CD1c-positive myeloid dendritic cell (primary cell): ENCODE data around the gene KRT75.

ENCODE experiments used
- DNase-seq: peaks from one replicate; pipeline ENCODE4 v3.0.0-alpha.2; 2016; ENCODE audit errors: extremely low spot score

KRT75 gene

GRCh38 chr12:52439845-52440244, 5.7 kb upstream of the KRT75 start:
- no peak for DNase-seq

GRCh38 chr12:52439420-52439819, 5.2 kb upstream of the KRT75 start:
- no peak for DNase-seq

GRCh38 chr12:52438305-52439301, 4.4 kb upstream of the KRT75 start:
- no peak for DNase-seq

GRCh38 chr12:52437508-52437907, 3.3 kb upstream of the KRT75 start:
- DNase-seq: no peak

- DNase-seq: no peak
These were observed 2.8 kb upstream of the KRT75 start for GRCh38 chr12:52436828-52437474.

- no peak for DNase-seq
These were observed 2.0 kb upstream of the KRT75 start for GRCh38 chr12:52436000-52436827.

DNA sequence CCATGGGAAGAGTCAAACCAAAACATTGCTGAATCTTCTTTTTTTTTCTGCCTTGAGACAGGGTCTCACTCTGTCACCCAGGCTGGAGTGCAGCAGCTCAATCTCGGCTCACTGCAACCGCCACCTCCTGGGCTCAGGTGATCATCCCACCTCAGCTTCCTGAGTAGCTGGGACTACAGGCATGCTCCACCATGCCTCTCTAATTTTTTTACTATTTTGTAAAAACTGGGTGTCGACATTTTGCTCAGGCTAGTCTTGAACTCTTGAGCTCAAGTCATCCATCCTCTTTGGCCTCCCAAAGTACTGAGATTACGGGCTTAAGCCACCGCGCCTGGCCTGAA, 1.5 kb upstream of the KRT75 start:
- no peak for DNase-seq

DNA sequence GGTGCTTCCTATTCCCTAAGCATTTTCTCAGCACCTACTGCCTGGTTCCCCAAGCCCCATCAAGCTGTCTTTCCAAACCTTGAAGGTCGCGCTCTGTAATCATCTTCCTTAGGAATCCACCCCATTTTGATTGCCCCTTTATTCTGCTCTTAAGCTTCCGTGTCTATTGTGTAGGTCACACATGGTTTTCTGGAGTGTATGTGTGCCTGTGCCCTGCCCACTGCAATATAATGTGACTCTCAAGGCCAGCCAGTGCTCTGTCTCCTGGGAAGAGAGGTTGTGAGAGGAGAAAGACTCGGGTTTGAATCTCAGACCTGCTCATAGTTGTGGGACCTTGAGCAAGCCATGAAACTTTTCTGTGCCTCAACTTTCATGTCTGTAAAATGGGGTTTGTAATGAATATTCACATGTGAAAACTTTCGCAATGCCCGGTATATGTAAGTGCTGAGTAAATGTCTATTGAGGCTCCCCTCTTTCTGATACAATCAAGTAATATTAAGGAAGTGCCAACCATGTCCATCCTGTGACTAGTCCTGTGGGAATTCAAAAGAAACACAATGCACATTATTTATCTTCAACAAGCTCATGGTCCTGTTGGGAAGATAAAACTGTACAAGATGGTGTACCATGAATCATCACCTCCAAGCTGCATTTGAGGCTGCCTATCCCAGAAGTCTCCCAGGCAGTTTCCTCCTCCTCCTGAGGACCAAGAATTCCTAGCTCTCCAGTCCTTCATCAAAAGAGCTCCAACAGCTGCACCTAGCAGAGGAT, 774 bp upstream of the KRT75 start:
- DNase-seq: no peak

GRCh38 chr12:52433501-52434080, 580 bp downstream of the KRT75 start:
- no peak for DNase-seq

GRCh38 chr12:52432559-52433207, 1.5 kb downstream of the KRT75 start:
- DNase-seq: no peak

- no peak for DNase-seq
These were observed 6.0 kb downstream of the KRT75 start for GRCh38 chr12:52428121-52428520.

GRCh38 chr12:52427083-52427482, 7.1 kb downstream of the KRT75 start:
- DNase-seq: no peak

DNA sequence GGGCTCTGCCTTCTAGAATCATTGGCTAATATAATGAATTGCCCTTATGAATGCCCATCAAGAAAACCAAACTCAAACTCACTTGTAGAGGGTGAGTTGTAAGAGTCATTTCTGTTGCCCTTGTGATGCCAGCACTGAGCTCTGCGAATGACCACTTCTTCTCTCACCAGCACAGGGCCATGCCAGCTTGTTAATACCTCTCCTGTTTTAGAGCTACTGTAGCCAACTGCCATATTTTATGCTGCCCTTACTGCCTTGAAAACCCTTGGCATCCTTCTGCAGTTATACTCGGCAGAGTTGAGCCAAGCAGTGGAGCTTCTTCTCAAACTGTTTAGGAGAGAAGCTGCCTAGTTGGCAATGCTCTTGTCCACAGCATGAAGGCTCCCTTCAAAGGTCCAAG, 8.1 kb downstream of the KRT75 start:
- DNase-seq: no peak

DNA sequence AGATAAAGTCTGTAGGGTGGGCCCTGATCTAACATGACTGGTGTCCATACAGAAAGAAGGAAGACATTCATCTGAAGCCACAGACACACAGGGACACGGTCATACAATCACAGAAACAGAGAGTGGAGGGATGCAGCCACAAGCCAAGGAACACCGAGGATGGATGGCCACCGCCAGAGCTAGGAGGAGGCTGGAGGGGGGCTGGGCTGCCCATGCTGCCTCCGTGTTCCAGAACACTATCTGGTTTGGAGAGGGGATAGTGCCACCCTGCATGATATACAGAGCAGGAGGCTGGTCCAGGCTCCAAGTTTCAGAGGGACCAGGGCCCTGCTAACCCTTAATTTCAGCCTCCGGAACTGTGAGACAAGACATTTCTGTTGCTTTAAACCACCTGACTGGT, 8.7 kb downstream of the KRT75 start:
- no peak for DNase-seq

GRCh38 chr12:52423661-52424500, 10.3 kb downstream of the KRT75 start:
- no peak for DNase-seq

DNA sequence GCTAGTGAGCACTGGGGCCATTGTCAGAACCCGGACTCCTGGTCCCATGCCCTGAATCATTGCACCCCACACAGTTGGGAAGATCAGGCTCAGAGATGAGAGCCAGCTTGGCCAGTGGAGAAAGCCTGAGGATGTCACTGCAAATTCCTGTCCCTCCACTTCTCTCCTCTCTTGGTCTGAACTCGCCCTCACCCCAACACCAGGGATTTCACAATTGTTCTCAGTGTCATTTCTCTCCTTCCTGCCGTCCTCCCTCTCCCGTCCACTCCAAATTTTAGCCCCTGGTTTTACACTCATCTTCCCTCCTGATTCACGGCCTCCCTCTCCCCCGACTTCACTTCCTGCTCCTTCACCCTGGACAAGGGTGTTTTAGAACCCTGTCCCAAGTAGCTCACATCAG, 11.1 kb downstream of the KRT75 start:
- DNase-seq: no peak

DNA sequence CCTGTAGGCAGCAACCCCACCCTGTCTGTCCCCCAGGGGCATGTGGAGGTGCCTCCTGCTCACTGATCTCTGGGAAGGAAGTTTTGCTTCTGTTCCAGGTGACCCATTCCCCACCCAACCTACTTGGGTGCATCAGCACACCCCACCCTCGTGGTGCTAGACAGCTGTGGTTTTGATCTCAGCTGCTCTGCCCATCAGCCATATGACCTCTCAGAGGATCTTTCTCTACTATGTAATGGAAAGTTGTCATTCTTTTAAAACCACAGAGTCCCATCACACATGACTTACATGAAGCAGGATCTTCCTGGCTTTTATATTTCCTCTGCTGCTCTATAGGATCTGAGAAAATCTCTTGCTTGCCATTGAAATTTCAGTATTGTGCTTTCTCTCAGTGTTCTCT, 14.5 kb downstream of the KRT75 start:
- DNase-seq: no peak

DNA sequence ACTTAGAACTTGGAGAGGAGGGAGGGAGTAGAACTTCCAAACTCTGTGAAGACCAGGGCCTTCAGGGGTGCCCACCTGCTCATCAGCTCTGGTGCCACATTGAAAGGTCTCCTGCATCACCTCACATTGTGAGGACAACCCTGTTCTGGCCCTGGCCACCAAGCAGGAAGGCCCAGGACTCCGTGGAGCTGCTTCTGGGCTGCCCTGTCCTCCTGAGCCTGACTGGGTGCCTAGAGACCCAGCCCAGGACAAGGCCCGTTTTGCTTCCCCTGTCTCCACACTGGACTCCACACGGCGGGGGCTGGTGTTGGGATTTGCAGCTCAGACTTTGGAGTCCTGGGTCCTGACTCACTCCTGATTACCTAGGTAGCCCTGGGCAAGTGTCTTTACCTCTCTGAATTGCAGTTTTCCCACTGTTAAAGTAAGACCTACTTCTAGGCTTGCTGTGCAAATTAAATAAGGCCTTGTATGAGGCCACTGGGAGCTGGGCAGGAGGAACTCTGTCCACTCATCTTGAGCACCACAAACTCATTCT, 15.5 kb downstream of the KRT75 start:
- no peak for DNase-seq

DNA sequence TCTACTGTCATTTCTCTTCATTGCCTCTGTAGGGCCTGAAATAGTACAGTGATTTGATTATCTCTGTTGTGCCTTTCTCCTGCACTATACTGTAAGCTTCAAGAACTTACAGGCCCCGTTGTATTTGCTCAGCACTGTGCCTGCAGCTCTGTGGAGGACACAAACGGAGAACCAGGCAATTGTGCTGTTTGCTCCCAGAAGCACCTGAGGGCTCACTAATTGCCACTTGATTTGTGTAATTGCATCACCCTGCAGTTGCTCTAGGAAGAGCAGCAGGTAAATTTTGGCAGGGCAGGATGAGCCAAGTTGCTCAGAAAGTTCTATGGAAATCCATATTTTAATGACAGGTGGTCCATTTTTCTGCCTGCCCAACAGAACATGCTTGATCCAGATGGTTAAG, 16.4 kb downstream of the KRT75 start:
- DNase-seq: no peak

- no peak for DNase-seq
These were observed 17.4 kb downstream of the KRT75 start for GRCh38 chr12:52416795-52417194.
